Measurements from ENCODE around the gene COL11A1.
"Not testable (repeated sequence)": the region's sequence is repeated elsewhere in the genome, so short reads cannot be mapped to it uniquely, and the experiment has no call there.

COL11A1 gene

GRCh38 chr1:103108376-103109150, at the start of gene COL11A1:
COL11A1 (minus strand) TSS chr1:103108522; CDS start chr1:103108178, 344 bp downstream.
- peak within 1 kb of the TSS; percentile 95 for H3K4me3 ChIP-seq (ENCODE audit: low read depth, low read length)
- no peaks in the 10 kb centered on the region for H3K36me3 ChIP-seq (ENCODE audit: control insufficient read depth, insufficient read depth, low read length)
- no peaks in the 10 kb centered on the region for H3K9me3 ChIP-seq (ENCODE audit: control insufficient read depth, insufficient read depth, low read length)
- H3K4me1 ChIP-seq (ENCODE audit: control insufficient read depth, insufficient read depth, low read length): peaks cover 6% of the 10 kb centered on the region
- H3K27me3 ChIP-seq (ENCODE audit: control insufficient read depth, insufficient read depth, low read length): peaks cover 4% of the 10 kb centered on the region
- H3K9ac ChIP-seq (ENCODE audit: low read depth, low read length): peak within 1 kb of the TSS; percentile 66

GRCh38 chr1:103156966-103157365, 48.6 kb upstream of the COL11A1 start:
- Histone ChIP-seq H3K4me3 (ENCODE audit: low read depth, low read length) (no peak overlapping the region), H3K4me1 (ENCODE audit: control insufficient read depth, insufficient read depth, low read length) (no peaks in the 10 kb centered on the region), H3K36me3 (ENCODE audit: control insufficient read depth, insufficient read depth, low read length) (no peaks in the 10 kb centered on the region), H3K27me3 (ENCODE audit: control insufficient read depth, insufficient read depth, low read length) (no peaks in the 10 kb centered on the region), H3K9ac (ENCODE audit: low read depth, low read length) (no peak overlapping the region), H3K9me3 (ENCODE audit: control insufficient read depth, insufficient read depth, low read length) (no peaks in the 10 kb centered on the region)

GRCh38 chr1:103146166-103146565, 37.8 kb upstream of the COL11A1 start:
- H3K9me3 ChIP-seq (ENCODE audit: control insufficient read depth, insufficient read depth, low read length): no peaks in the 10 kb centered on the region
- H3K9ac ChIP-seq (ENCODE audit: low read depth, low read length): no peak overlapping the region
- no peak overlapping the region for H3K4me3 ChIP-seq (ENCODE audit: low read depth, low read length)
- no peaks in the 10 kb centered on the region for H3K4me1 ChIP-seq (ENCODE audit: control insufficient read depth, insufficient read depth, low read length)
- H3K27me3 ChIP-seq (ENCODE audit: control insufficient read depth, insufficient read depth, low read length): no peaks in the 10 kb centered on the region
- no peaks in the 10 kb centered on the region for H3K36me3 ChIP-seq (ENCODE audit: control insufficient read depth, insufficient read depth, low read length)

GRCh38 chr1:103145449-103145848, 37.1 kb upstream of the COL11A1 start:
- Histone ChIP-seq H3K4me1 (ENCODE audit: control insufficient read depth, insufficient read depth, low read length) (no peaks in the 10 kb centered on the region), H3K9ac (ENCODE audit: low read depth, low read length) (no peak overlapping the region), H3K27me3 (ENCODE audit: control insufficient read depth, insufficient read depth, low read length) (no peaks in the 10 kb centered on the region), H3K4me3 (ENCODE audit: low read depth, low read length) (no peak overlapping the region), H3K9me3 (ENCODE audit: control insufficient read depth, insufficient read depth, low read length) (no peaks in the 10 kb centered on the region), H3K36me3 (ENCODE audit: control insufficient read depth, insufficient read depth, low read length) (no peaks in the 10 kb centered on the region)

- no peaks in the 10 kb centered on the region for H3K27me3 ChIP-seq (ENCODE audit: control insufficient read depth, insufficient read depth, low read length)
Observed at GRCh38 chr1:103144681-103145080, 36.4 kb upstream of the COL11A1 start.

GRCh38 chr1:103142461-103142860, 34.1 kb upstream of the COL11A1 start:
- Histone ChIP-seq H3K4me1 (ENCODE audit: control insufficient read depth, insufficient read depth, low read length) (no peaks in the 10 kb centered on the region), H3K4me3 (ENCODE audit: low read depth, low read length) (no peak overlapping the region), H3K9me3 (ENCODE audit: control insufficient read depth, insufficient read depth, low read length) (no peaks in the 10 kb centered on the region), H3K36me3 (ENCODE audit: control insufficient read depth, insufficient read depth, low read length) (no peaks in the 10 kb centered on the region), H3K27me3 (ENCODE audit: control insufficient read depth, insufficient read depth, low read length) (no peaks in the 10 kb centered on the region), H3K9ac (ENCODE audit: low read depth, low read length) (no peak overlapping the region)

More at GRCh38 chr1:103144681-103145080, 36.4 kb upstream of the COL11A1 start:
- Histone ChIP-seq H3K4me1 (ENCODE audit: control insufficient read depth, insufficient read depth, low read length) (no peaks in the 10 kb centered on the region), H3K36me3 (ENCODE audit: control insufficient read depth, insufficient read depth, low read length) (no peaks in the 10 kb centered on the region), H3K4me3 (ENCODE audit: low read depth, low read length) (no peak overlapping the region), H3K9me3 (ENCODE audit: control insufficient read depth, insufficient read depth, low read length) (no peaks in the 10 kb centered on the region), H3K9ac (ENCODE audit: low read depth, low read length) (no peak overlapping the region)

GRCh38 chr1:103129796-103130195, 21.5 kb upstream of the COL11A1 start:
- Histone ChIP-seq H3K27me3 (ENCODE audit: control insufficient read depth, insufficient read depth, low read length) (no peaks in the 10 kb centered on the region), H3K4me3 (ENCODE audit: low read depth, low read length) (no peak overlapping the region), H3K36me3 (ENCODE audit: control insufficient read depth, insufficient read depth, low read length) (no peaks in the 10 kb centered on the region), H3K9ac (ENCODE audit: low read depth, low read length) (no peak overlapping the region), H3K9me3 (ENCODE audit: control insufficient read depth, insufficient read depth, low read length) (no peaks in the 10 kb centered on the region), H3K4me1 (ENCODE audit: control insufficient read depth, insufficient read depth, low read length) (no peaks in the 10 kb centered on the region)

- Histone ChIP-seq H3K4me3 (ENCODE audit: low read depth, low read length) (no peak overlapping the region), H3K9ac (ENCODE audit: low read depth, low read length) (no peak overlapping the region), H3K27me3 (ENCODE audit: control insufficient read depth, insufficient read depth, low read length) (no peaks in the 10 kb centered on the region), H3K9me3 (ENCODE audit: control insufficient read depth, insufficient read depth, low read length) (no peaks in the 10 kb centered on the region), H3K36me3 (ENCODE audit: control insufficient read depth, insufficient read depth, low read length) (no peaks in the 10 kb centered on the region), H3K4me1 (ENCODE audit: control insufficient read depth, insufficient read depth, low read length) (no peaks in the 10 kb centered on the region)
Observed at GRCh38 chr1:103129255-103129654, 20.9 kb upstream of the COL11A1 start.

GRCh38 chr1:103128256-103128655, 19.9 kb upstream of the COL11A1 start:
- not testable (repeated sequence) for H3K9ac ChIP-seq (ENCODE audit: low read depth, low read length); H3K27me3 ChIP-seq (ENCODE audit: control insufficient read depth, insufficient read depth, low read length); H3K4me3 ChIP-seq (ENCODE audit: low read depth, low read length); H3K9me3 ChIP-seq (ENCODE audit: control insufficient read depth, insufficient read depth, low read length); H3K36me3 ChIP-seq (ENCODE audit: control insufficient read depth, insufficient read depth, low read length); H3K4me1 ChIP-seq (ENCODE audit: control insufficient read depth, insufficient read depth, low read length)

- H3K4me1 ChIP-seq (ENCODE audit: control insufficient read depth, insufficient read depth, low read length): no peaks in the 10 kb centered on the region
- no peaks in the 10 kb centered on the region for H3K9me3 ChIP-seq (ENCODE audit: control insufficient read depth, insufficient read depth, low read length)
- no peaks in the 10 kb centered on the region for H3K27me3 ChIP-seq (ENCODE audit: control insufficient read depth, insufficient read depth, low read length)
- no peak overlapping the region for H3K9ac ChIP-seq (ENCODE audit: low read depth, low read length)
- H3K4me3 ChIP-seq (ENCODE audit: low read depth, low read length): no peak overlapping the region
- no peaks in the 10 kb centered on the region for H3K36me3 ChIP-seq (ENCODE audit: control insufficient read depth, insufficient read depth, low read length)
Observed at GRCh38 chr1:103125219-103125618, 16.9 kb upstream of the COL11A1 start.

GRCh38 chr1:103122983-103123720, 14.8 kb upstream of the COL11A1 start:
- Histone ChIP-seq H3K4me3 (ENCODE audit: low read depth, low read length) (no peak overlapping the region), H3K4me1 (ENCODE audit: control insufficient read depth, insufficient read depth, low read length) (no peaks in the 10 kb centered on the region), H3K9ac (ENCODE audit: low read depth, low read length) (no peak overlapping the region), H3K27me3 (ENCODE audit: control insufficient read depth, insufficient read depth, low read length) (no peaks in the 10 kb centered on the region), H3K9me3 (ENCODE audit: control insufficient read depth, insufficient read depth, low read length) (no peaks in the 10 kb centered on the region), H3K36me3 (ENCODE audit: control insufficient read depth, insufficient read depth, low read length) (no peaks in the 10 kb centered on the region)

GRCh38 chr1:103120981-103121380, 12.7 kb upstream of the COL11A1 start:
- no peaks in the 10 kb centered on the region for H3K4me1 ChIP-seq (ENCODE audit: control insufficient read depth, insufficient read depth, low read length)
- no peaks in the 10 kb centered on the region for H3K36me3 ChIP-seq (ENCODE audit: control insufficient read depth, insufficient read depth, low read length)
- H3K27me3 ChIP-seq (ENCODE audit: control insufficient read depth, insufficient read depth, low read length): no peaks in the 10 kb centered on the region
- no peaks in the 10 kb centered on the region for H3K9me3 ChIP-seq (ENCODE audit: control insufficient read depth, insufficient read depth, low read length)
- H3K9ac ChIP-seq (ENCODE audit: low read depth, low read length): no peak overlapping the region
- no peak overlapping the region for H3K4me3 ChIP-seq (ENCODE audit: low read depth, low read length)
